Esophagus muscularis mucosa (tissue), 4 donors: ENCODE measurements around the gene ACBD7.

Experiments used
- EP300 ChIP-seq: sonication (generic); formaldehyde crosslinking; IDR thresholded peaks from one replicate; pipeline ENCODE4 v1.6.1; 2017; ENCODE audit warnings: antibody characterized with exemption
- POLR2A ChIP-seq: fragments of 450-650 bp; IDR thresholded peaks from one replicate; pipeline ENCODE4 v1.6.1; 2017; ENCODE audit warnings: antibody characterized with exemption, moderate library complexity, mild to moderate bottlenecking, low read depth
- POLR2AphosphoS5 ChIP-seq, 2 donors: sonication (generic); formaldehyde crosslinking; IDR thresholded peaks; one replicate each; pipeline ENCODE4 v1.6.1; 2017; ENCODE audit warnings: antibody characterized with exemption in 2 of 2
- TF ChIP-seq, protein P1 (sequence below), 3 experiments: fragments of 200-600 bp in 2 of 3; fragments of 450-650 bp in 1 of 3; sonication (generic) in 2 of 3; IDR thresholded peaks; one replicate each; pipeline ENCODE4 v1.5.1; 2017 to 2019; ENCODE audit warnings: antibody characterized with exemption in 3 of 3, mild to moderate bottlenecking in 2 of 3, moderate library complexity in 1 of 3

DNA sequence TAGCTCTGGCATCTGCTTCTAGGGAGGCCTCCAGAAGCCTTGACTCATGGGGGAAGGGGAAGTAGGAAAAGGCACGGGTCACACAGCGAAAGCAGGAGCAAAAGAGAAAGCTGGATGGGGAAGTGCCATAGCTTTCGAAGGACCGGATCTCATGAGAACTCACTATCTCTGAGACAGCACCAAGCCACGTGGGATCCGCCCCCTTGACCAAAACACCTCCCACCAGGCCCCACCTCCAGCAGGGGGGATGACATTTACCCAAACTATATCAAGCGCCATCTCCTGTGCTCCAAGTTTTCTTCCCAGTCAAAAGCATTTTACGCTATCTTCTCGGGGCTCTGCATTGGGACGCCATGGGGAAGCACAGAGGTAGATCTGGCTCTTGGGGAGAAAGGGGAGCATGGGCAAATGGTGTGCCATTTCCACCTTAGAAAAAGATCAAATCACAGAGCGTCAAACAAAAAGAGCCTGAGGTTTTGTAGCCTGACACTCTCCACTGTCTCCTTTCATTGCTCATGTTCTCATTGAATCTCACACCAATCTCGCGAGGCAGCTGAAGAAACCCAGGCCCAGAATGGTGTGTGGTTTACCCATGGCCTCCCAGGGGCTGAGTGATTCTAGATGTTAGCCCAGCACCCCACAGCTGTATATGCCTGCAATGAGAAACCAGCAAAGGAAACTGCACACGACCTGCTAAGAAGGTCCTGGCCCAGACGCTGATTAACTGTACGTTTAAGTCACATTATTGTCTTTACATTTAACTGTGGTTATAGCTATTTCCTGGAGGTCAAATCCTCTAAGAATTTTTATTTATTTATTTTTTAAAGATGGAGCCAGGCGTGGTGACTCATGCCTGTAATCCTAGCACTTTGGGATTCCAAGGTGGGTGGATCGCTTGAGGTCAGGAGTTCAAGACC is 52.9 kb downstream of the ACBD7 start:
- no peak for TF ChIP-seq POLR2A
- TF ChIP-seq POLR2AphosphoS5 (IDR thresholded peaks at IDR 0.05) = no peak
- TF ChIP-seq, protein P1, sequence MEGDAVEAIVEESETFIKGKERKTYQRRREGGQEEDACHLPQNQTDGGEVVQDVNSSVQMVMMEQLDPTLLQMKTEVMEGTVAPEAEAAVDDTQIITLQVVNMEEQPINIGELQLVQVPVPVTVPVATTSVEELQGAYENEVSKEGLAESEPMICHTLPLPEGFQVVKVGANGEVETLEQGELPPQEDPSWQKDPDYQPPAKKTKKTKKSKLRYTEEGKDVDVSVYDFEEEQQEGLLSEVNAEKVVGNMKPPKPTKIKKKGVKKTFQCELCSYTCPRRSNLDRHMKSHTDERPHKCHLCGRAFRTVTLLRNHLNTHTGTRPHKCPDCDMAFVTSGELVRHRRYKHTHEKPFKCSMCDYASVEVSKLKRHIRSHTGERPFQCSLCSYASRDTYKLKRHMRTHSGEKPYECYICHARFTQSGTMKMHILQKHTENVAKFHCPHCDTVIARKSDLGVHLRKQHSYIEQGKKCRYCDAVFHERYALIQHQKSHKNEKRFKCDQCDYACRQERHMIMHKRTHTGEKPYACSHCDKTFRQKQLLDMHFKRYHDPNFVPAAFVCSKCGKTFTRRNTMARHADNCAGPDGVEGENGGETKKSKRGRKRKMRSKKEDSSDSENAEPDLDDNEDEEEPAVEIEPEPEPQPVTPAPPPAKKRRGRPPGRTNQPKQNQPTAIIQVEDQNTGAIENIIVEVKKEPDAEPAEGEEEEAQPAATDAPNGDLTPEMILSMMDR (IDR thresholded peaks at IDR 0.05) = no peak
- no peak for TF ChIP-seq EP300
